Thoracic aorta (tissue), 2 donors: ENCODE results near the gene HLA-DMB. TPM values are rescaled to one million over a fixed set of nuclear protein-coding genes. Genes with fewer than 3 reads are reported as not detected.

Source experiments
- ATAC-seq: fragments of 150-250 bp; one replicate; pipeline ENCODE4 v1.8.0; 2017; ENCODE audit warnings: low read depth; ENCODE audit not compliant: insufficient number of reproducible peaks, low FRiP score
- DNase-seq: peaks from one replicate; pipeline ENCODE4 v3.0.0-alpha.2; 2020; ENCODE audit warnings: low spot score
- H3K27ac ChIP-seq, 2 donors: fragments of 200-600 bp; sonication (generic); 1 replicate in 1 of 2; 2 replicates in 1 of 2; pipeline ENCODE4 v1.5.1; 2016; ENCODE audit warnings: mild to moderate bottlenecking in 2 of 2, moderate library complexity in 2 of 2
- H3K27me3 ChIP-seq: fragments of 200-600 bp; sonication (generic); replicated peaks from 2 replicates; pipeline ENCODE4 v1.6.0; 2016; ENCODE audit warnings: mild to moderate bottlenecking; ENCODE audit not compliant: insufficient read depth
- H3K36me3 ChIP-seq: fragments of 200-600 bp; sonication (generic); one replicate; pipeline ENCODE4 v1.5.1; 2016
- H3K4me1 ChIP-seq, 2 donors: fragments of 200-600 bp; sonication (generic); 1 replicate in 1 of 2; 2 replicates in 1 of 2; pipeline versions ENCODE4 v1.5.1 to v1.6.0; 2016; ENCODE audit warnings: low read depth in 2 of 2, mild to moderate bottlenecking in 1 of 2; ENCODE audit not compliant: control insufficient read depth in 1 of 2
- H3K4me3 ChIP-seq: fragments of 200-600 bp; sonication (generic); 2 replicates; pipeline ENCODE4 v1.5.1; 2016; ENCODE audit warnings: mild to moderate bottlenecking
- H3K9me3 ChIP-seq: fragments of 200-600 bp; sonication (generic); 2 replicates; pipeline ENCODE4 v1.5.1; 2016
- CTCF ChIP-seq: fragments of 200-600 bp; sonication (generic); IDR thresholded peaks from one replicate; pipeline ENCODE4 v1.5.1; 2019; ENCODE audit warnings: antibody characterized with exemption
- total RNA-seq, 2 donors: library from RNA; depleted of rRNA; stranded (reverse); fragments of >200 nt; gene quantifications; one replicate each; pipeline versions ENCODE4 v1.1.0 to v1.2.3, GENCODE V29; 2016

The HLA-DMB gene
- total RNA-seq, 2 donors from 2014 or later = 13.5 to 34.4 TPM

DNA sequence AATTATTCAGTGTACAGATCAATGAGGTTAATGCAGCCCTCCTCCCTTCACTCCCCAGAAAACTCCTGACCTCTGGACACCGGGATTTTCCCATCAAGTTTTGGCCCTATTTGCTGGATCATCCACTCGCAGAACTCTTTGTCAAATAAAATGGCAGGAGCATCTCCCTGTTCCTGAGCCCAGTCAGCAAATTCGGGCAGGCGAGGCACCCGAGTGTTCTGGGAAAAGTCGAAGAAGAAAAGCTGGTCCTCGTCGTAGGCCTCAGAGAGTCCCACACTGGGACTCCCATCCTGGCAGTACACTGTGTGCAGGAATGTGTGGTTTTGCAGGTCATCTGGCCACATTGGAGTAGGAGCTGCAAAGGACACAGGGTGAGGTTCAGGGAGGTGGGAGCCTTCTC is 9.6 kb upstream of the HLA-DMB start:
- Histone ChIP-seq H3K4me3 (no peak overlapping the region), H3K27ac (no peak overlapping the region), H3K27me3 (no peaks in the 10 kb centered on the region), H3K36me3 (no peaks in the 10 kb centered on the region), H3K4me1 (no peaks in the 10 kb centered on the region), H3K9me3 (no peaks in the 10 kb centered on the region)
- DNase-seq = no peak
- no peak for ATAC-seq
- TF ChIP-seq CTCF = no peak

- ATAC-seq = no peak
- no peak for DNase-seq
- Histone ChIP-seq H3K4me3 (no peak overlapping the region), H3K36me3 (no peaks in the 10 kb centered on the region), H3K27me3 (no peaks in the 10 kb centered on the region), H3K27ac (no peak overlapping the region), H3K4me1 (no peaks in the 10 kb centered on the region), H3K9me3 (no peaks in the 10 kb centered on the region)
- TF ChIP-seq CTCF = no peak
Observed at GRCh38 chr6:32950010-32950409, 9.2 kb upstream of the HLA-DMB start.

DNA sequence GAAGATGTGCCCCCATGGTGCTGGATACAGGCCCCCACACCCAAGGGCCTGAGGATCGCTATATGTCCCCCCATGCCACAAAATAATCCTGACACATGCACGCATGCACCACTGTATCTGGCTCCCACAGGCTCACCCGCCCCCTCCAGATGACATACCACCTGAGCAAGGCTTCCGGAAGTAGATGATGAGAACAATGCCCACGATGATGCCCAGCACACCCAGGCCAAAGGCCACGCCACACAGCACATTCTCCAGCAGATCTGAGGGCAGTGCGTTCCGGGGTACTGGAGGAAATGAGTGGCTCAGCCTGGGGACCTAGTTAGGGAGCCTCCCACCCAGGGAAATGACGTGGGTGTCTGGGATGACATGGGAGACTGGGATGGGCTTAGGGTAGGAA is 8.3 kb upstream of the HLA-DMB start:
- no peak for TF ChIP-seq CTCF
- Histone ChIP-seq H3K27ac (no peak overlapping the region), H3K36me3 (no peaks in the 10 kb centered on the region), H3K27me3 (no peaks in the 10 kb centered on the region), H3K4me3 (no peak overlapping the region), H3K4me1 (no peaks in the 10 kb centered on the region), H3K9me3 (no peaks in the 10 kb centered on the region)
- no peak for DNase-seq
- ATAC-seq = no peak

DNA sequence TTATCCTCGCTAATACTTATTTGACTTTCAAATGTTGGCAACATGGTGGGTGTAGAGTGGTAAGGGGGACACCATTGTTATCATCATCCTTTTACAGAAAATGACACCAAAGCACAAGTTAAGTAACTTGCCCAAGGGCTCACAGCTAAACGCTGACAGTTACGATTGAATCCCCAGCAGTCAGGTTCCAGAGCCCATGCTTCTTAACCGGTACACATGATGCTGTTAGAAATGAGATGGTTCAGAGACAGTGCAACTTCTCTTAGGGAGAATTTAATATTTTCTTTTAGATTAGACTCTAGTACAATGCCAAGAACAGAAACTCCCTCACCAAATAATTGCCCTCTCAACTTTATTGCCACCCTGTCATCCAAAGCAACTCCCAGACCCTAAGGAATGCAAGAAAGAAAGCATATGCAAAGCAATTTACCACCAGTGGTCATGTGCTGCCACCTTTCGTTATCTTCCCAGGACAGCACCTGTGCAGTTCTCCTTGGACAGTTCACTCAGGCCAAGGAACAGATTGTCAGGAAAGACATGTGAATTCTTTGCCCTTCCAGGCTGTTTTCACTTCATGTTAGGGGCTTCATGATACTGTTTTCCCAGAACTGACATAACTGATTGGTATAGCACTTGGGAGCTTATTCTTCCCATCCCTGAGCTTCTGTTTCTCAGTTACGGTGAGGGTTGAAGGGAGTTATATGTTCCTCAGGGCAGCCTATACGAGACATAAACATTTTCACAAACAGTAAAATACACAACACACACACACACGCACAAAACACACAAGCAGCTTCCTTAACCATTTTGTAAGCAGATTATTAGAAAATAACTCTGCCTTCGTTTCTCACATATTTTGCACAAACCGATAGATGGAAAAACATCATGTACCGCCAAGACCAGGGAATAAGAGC is 7.0 kb upstream of the HLA-DMB start:
- ATAC-seq = no peak
- Histone ChIP-seq H3K27ac (no peak overlapping the region), H3K36me3 (no peaks in the 10 kb centered on the region)

GRCh38 chr6:32946893-32947292 is 6.1 kb upstream of the HLA-DMB start:
- no peak for DNase-seq
- no peak for ATAC-seq
- TF ChIP-seq CTCF = no peak
- H3K27me3 ChIP-seq = no peaks in the 10 kb centered on the region
- H3K27ac ChIP-seq = no peak overlapping the region
- H3K4me1 ChIP-seq = no peaks in the 10 kb centered on the region
- no peak overlapping the region for H3K4me3 ChIP-seq
- no peaks in the 10 kb centered on the region for H3K36me3 ChIP-seq
- no peaks in the 10 kb centered on the region for H3K9me3 ChIP-seq

More for the DNA sequence above, 7.0 kb upstream of the HLA-DMB start:
- Histone ChIP-seq H3K9me3 (no peaks in the 10 kb centered on the region), H3K27me3 (no peaks in the 10 kb centered on the region), H3K4me3 (no peak overlapping the region), H3K4me1 (no peaks in the 10 kb centered on the region)
- DNase-seq = no peak
- TF ChIP-seq CTCF = no peak
